Measurements from ENCODE around the gene ADSL. TPM values are rescaled to one million over a fixed set of nuclear protein-coding genes. Genes with fewer than 3 reads are reported as not detected.
"Not testable (repeated sequence)": the region's sequence is repeated elsewhere in the genome, so short reads cannot be mapped to it uniquely, and the experiment has no call there.

Gene ADSL
- total RNA-seq, 6 experiments from 2014 or later: 15.1 to 47.6 (median 24.9) TPM

DNA sequence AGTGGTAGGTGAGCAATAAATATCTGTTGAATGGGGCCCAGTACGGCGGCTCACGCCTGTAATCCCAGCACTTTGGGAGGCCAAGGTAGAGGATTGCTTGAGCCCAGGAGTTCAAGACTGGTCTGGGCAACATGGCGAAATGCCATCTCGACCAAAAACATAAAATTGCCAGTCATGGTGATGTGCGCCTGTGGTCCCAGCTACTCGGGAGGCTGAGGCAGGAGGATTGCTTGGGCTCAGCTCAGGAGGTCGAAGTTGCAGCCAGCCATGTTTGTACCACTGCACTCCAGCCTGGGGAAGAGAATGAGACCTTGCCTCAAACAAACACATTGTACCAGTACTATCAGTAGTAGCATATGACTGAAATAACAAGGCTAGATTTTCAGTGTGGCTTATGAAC lies 28.3 kb downstream of the ADSL start:
- TF ChIP-seq, protein P1, sequence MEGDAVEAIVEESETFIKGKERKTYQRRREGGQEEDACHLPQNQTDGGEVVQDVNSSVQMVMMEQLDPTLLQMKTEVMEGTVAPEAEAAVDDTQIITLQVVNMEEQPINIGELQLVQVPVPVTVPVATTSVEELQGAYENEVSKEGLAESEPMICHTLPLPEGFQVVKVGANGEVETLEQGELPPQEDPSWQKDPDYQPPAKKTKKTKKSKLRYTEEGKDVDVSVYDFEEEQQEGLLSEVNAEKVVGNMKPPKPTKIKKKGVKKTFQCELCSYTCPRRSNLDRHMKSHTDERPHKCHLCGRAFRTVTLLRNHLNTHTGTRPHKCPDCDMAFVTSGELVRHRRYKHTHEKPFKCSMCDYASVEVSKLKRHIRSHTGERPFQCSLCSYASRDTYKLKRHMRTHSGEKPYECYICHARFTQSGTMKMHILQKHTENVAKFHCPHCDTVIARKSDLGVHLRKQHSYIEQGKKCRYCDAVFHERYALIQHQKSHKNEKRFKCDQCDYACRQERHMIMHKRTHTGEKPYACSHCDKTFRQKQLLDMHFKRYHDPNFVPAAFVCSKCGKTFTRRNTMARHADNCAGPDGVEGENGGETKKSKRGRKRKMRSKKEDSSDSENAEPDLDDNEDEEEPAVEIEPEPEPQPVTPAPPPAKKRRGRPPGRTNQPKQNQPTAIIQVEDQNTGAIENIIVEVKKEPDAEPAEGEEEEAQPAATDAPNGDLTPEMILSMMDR (IDR thresholded peaks at IDR 0.05): no peak
- TF ChIP-seq POLR2A (IDR thresholded peaks at IDR 0.05): no peak
- intact Hi-C loops (cut with DNase I): no loop called here
- 95% methylated on average over 4 of the region's 8 CpGs for WGBS (ENCODE audit: insufficient coverage, low coverage, low lambda C conversion rate, missing lambda C conversion rate)
- no peak overlapping the region for H3K27ac ChIP-seq
- no peak for DNase-seq
- H3K27me3 ChIP-seq: no peaks in the 10 kb centered on the region
- ATAC-seq: no peak
- no peaks in the 10 kb centered on the region for H3K9me3 ChIP-seq
- peaks cover 0 to 6% (median 0%) of the 10 kb centered on the region in 4 donors for H3K4me1 ChIP-seq
- H3K36me3 ChIP-seq: no peaks in the 10 kb centered on the region
- H3K4me3 ChIP-seq: no peak overlapping the region

DNA sequence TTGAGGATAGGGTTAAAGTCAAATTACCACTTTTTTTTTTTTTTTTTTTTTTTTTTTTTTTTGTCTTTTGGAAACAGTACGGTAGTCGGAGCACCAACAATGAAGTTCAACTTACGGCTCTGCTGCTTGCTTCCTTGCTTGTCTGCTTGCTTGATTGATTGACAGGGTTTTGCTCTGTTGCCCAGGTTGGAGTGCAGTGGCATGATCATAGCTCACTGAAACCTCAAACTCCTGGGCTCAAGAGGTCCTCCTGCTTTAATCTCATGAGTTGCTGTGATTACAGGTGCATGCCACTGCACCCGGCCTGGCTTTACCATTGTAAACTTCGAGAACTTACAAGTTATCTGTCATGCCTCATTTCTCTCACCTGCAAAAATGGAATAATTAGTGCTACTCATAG lies 29.8 kb downstream of the ADSL start:
- Histone ChIP-seq H3K27ac (no peak overlapping the region), H3K36me3 (no peaks in the 10 kb centered on the region), H3K27me3 (no peaks in the 10 kb centered on the region), H3K4me1 (peaks cover 0 to 6% (median 0%) of the 10 kb centered on the region in 4 donors), H3K9me3 (no peaks in the 10 kb centered on the region), H3K4me3 (no peak overlapping the region)
- ATAC-seq (no peak), DNase-seq (no peak)
- intact Hi-C loops (cut with DNase I): no loop called here
- TF ChIP-seq, protein P1 (IDR thresholded peaks at IDR 0.05): no peak
- TF ChIP-seq POLR2A (IDR thresholded peaks at IDR 0.05): no peak
- 85% methylated on average over 3 of the region's 5 CpGs for WGBS (ENCODE audit: insufficient coverage, low coverage, low lambda C conversion rate, missing lambda C conversion rate)

DNA sequence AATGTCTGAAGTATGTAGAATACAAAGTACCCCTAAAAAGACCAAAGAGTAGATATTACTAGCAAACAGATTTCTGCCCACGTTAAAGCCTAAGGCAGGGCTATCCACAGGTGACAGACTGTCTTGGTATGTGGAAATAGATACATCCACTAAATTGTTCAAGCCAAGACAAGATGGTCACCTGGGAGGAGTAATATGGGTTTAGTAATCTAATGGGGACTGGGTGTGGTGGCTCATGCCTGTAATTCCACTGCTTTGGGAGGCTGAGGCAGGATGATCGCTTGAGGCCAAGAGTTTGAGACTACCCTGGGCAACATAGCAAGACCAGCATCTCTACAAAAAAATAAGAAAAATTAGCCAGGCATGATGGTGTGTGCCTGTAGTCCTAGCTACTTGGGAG lies 31.6 kb downstream of the ADSL start:
- no peaks in the 10 kb centered on the region for H3K27me3 ChIP-seq
- H3K4me1 ChIP-seq: no peaks in the 10 kb centered on the region
- no peak overlapping the region for H3K4me3 ChIP-seq
- TF ChIP-seq, protein P1 (IDR thresholded peaks at IDR 0.05): no peak
- TF ChIP-seq POLR2A (IDR thresholded peaks at IDR 0.05): no peak
- intact Hi-C loops (cut with DNase I): no loop called here
- no peak overlapping the region for H3K27ac ChIP-seq
- no peaks in the 10 kb centered on the region for H3K36me3 ChIP-seq
- DNase-seq (no peak), ATAC-seq (no peak)
- no peaks in the 10 kb centered on the region for H3K9me3 ChIP-seq
- WGBS (ENCODE audit: insufficient coverage, low coverage, low lambda C conversion rate, missing lambda C conversion rate): 95% methylated on average over 2 of the region's 2 CpGs

DNA sequence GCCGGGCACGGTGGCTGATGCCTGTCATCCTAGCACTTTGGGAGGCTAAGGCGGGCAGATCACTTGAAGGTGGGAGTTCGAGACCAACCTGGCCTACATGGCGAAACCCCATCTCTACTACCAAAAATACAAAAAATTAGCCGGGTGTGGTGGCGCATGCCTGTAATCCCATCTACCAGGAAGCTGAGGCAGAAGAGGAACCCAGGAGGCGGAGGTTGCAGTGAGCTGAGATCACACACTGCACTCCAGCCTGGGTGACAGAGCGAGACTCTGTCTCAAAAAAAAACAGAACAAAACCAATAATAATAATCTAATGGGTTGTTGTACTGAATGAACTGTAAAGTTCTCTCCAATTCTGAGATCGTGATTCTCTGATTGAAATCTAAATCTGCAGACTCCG lies 32.1 kb downstream of the ADSL start:
- H3K27ac ChIP-seq; H3K36me3 ChIP-seq; H3K4me3 ChIP-seq; ATAC-seq; DNase-seq; H3K4me1 ChIP-seq; intact Hi-C loops (cut with DNase I); H3K9me3 ChIP-seq; H3K27me3 ChIP-seq: not testable (repeated sequence)
- 83% methylated on average over 9 of the region's 11 CpGs for WGBS (ENCODE audit: insufficient coverage, low coverage, low lambda C conversion rate, missing lambda C conversion rate)

DNA sequence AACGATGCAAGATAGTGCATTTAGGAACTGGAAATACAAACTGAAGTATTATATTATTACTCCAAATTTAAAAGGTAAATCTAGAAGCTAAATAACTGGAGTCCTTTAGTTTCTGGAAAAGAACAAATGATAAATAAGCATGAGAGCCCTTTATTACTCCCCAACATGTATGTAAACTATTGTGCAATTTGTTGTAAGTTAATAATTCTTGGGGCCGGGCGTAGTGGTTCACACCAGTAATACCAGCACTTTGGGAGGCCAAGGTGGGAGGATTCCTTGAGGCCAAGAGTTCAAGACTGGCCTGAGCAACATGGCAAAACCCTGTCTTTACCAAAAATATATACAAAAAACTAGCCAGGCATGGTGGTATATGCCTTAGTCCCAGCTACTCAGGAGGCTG lies 35.2 kb downstream of the ADSL start:
- no peak for DNase-seq
- H3K36me3 ChIP-seq: no peaks in the 10 kb centered on the region
- no peaks in the 10 kb centered on the region for H3K9me3 ChIP-seq
- no peak overlapping the region for H3K27ac ChIP-seq
- no peaks in the 10 kb centered on the region for H3K27me3 ChIP-seq
- no peaks in the 10 kb centered on the region for H3K4me1 ChIP-seq
- no peak overlapping the region for H3K4me3 ChIP-seq
- TF ChIP-seq, protein P1 (IDR thresholded peaks at IDR 0.05): no peak
- no peak for TF ChIP-seq POLR2A (IDR thresholded peaks at IDR 0.05)
- intact Hi-C loops (cut with DNase I): no loop called here
- WGBS (ENCODE audit: insufficient coverage, low coverage, low lambda C conversion rate, missing lambda C conversion rate): 55% methylated on average over 3 of the region's 3 CpGs
- ATAC-seq: no peak

Measured in right lobe of liver (tissue), 6 donors.